Smooth muscle cell of the brain vasculature (primary cell): ENCODE measurements around the gene LRRC56.
"Not testable (repeated sequence)": the region's sequence is repeated elsewhere in the genome, so short reads cannot be mapped to it uniquely, and the experiment has no call there.

Source experiments
- DNase-seq: peaks from one replicate; pipeline ENCODE4 v3.0.0-alpha.2; 2012; ENCODE audit warnings: low read depth, low spot score

The LRRC56 gene

GRCh38 chr11:559020-559620 lies 21.8 kb downstream of the LRRC56 start:
- DNase-seq, result no peak

- no peak for DNase-seq
These were observed 22.5 kb downstream of the LRRC56 start for GRCh38 chr11:559712-560304.

GRCh38 chr11:560305-561147 lies 23.2 kb downstream of the LRRC56 start, which contains the start of the genes LMNTD2 and RASSF7:
Gene LMNTD2, minus strand, starts transcription at chr11:560738. Its CDS starts 22 bp downstream, at chr11:560716.
Gene RASSF7, plus strand, starts transcription at chr11:560970. Its CDS starts 799 bp downstream, at chr11:561769.
- DNase-seq, result peak; percentile 32

- no peak for DNase-seq
These were observed 24.0 kb downstream of the LRRC56 start for GRCh38 chr11:561148-562003.

GRCh38 chr11:562046-562645 lies 24.8 kb downstream of the LRRC56 start:
- DNase-seq, result no peak

- DNase-seq, result no peak
These were observed 25.9 kb downstream of the LRRC56 start for GRCh38 chr11:563066-563811.

GRCh38 chr11:563812-564578 lies 26.7 kb downstream of the LRRC56 start:
- no peak for DNase-seq

GRCh38 chr11:565921-566509 lies 28.7 kb downstream of the LRRC56 start:
- DNase-seq, result no peak

GRCh38 chr11:567011-567628 lies 29.8 kb downstream of the LRRC56 start:
- DNase-seq, result no peak

GRCh38 chr11:567629-568292 lies 30.4 kb downstream of the LRRC56 start:
- no peak for DNase-seq

- peak; percentile 65 for DNase-seq
These were observed 31.2 kb downstream of the LRRC56 start for GRCh38 chr11:568306-569157.

- no peak for DNase-seq
These were observed 32.0 kb downstream of the LRRC56 start for GRCh38 chr11:569158-569885.

- DNase-seq, result no peak
These were observed 34.5 kb downstream of the LRRC56 start for GRCh38 chr11:571802-572185.

GRCh38 chr11:573146-573759 lies 35.9 kb downstream of the LRRC56 start:
- no peak for DNase-seq

GRCh38 chr11:574031-574570 lies 36.8 kb downstream of the LRRC56 start:
- DNase-seq, result not testable (repeated sequence)
